AG04449 (cell line): ENCODE measurements around the gene ARL6IP6.

Experiments used
- CTCF ChIA-PET: fragments of 350-600 bp; formaldehyde crosslinking; extraction: SDS; loops from one replicate; lab custom pipeline; 2021; ENCODE audit warnings: antibody characterized with exemption; lab: Yijun Ruan, JAX
- POLR2A ChIA-PET: fragments of 400-600, 350-600 bp; formaldehyde crosslinking; extraction: SDS; loops from one replicate; lab custom pipeline; 2020; ENCODE audit warnings: antibody characterized with exemption, inconsistent platforms; lab: Yijun Ruan, JAX
- DNase-seq: peaks from one replicate; pipeline ENCODE4 v3.0.0-alpha.2; 2010; ENCODE audit warnings: low read depth, low spot score
- H3K4me3 ChIP-seq: 2 replicates; pipeline ENCODE4 v1.5.1; 2011; ENCODE audit warnings: low read depth, mild to moderate bottlenecking, control low read depth, low read length
- CTCF ChIP-seq: IDR thresholded peaks from one replicate; pipeline ENCODE4 v1.5.1; 2011; ENCODE audit warnings: mild to moderate bottlenecking, moderate library complexity, low read length, control low read depth, inconsistent platforms; ENCODE audit not compliant: insufficient read depth; ENCODE audit errors: missing control alignments

Gene ARL6IP6

DNA sequence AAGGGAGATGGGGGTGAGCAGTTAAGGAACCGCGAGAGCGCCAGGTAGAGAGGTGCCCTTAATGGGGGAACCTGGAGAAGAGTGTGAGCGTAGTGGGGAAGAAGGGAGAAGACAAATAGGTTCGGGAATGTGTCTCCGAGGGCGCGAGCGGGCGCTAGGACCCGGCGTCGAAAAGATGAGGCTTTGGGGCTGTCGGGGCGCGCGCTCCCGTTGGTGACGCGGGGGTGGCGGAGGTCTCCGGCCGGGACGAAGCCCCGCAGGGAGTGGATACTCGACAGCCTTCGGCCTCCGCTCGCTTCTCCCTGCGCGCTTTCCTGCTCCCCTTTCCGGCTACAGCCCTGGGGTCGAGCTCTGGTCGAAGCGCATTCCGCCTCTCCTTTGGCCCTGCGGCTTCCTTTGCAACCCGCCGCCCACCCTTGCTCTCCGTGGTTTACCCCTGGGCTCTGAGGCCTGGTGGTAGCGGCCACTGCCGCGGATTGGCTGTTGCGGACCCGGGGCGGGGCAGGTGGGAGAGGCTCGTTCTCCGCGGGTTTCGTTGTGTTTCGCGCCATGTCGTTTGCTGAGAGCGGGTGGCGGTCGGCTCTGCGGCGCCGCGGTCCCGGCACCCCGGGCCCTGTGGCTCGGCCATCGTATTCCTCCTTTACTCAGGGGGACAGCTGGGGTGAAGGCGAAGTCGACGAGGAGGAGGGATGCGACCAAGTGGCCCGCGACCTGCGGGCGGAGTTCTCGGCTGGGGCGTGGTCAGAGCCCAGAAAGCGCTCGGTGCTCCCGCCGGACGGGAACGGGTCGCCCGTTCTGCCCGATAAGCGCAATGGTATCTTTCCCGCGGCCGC lies at the start of gene ARL6IP6:
ARL6IP6 (plus strand) TSS at position 545 of the 833 bp plus-strand sequence; CDS start at position 550, 5 bp downstream.
- no peak for DNase-seq
- ChIA-PET POLR2A (no interaction called here), CTCF (interaction anchor here (1.4 kb wide), 1 partner anchor 543 kb away, joined by 3 read pairs; the partner anchor contains the start of gene STAM2)
- H3K4me3 ChIP-seq: peak within 1 kb of the TSS; percentile 99
- no peak for TF ChIP-seq CTCF

GRCh38 chr2:152674334-152674733 lies 44.1 kb upstream of the ARL6IP6 start:
- TF ChIP-seq CTCF: no peak
- DNase-seq: no peak
- CTCF ChIA-PET: interaction anchor here (0.7 kb wide), 1 partner anchor 9 kb away, joined by 3 read pairs; no protein-coding TSS in a partner anchor
- POLR2A ChIA-PET: no interaction called here
- no peak overlapping the region for H3K4me3 ChIP-seq

- CTCF ChIA-PET: interaction anchor here (1.2 to 1.6 kb wide), 3 partner anchors 29 to 500 kb away, joined by 3 to 4 read pairs (median 3); no protein-coding TSS in a partner anchor
- no peak overlapping the region for H3K4me3 ChIP-seq
- DNase-seq: no peak
- no peak for TF ChIP-seq CTCF
- POLR2A ChIA-PET: no interaction called here
These were observed 42.0 kb upstream of the ARL6IP6 start for GRCh38 chr2:152676461-152676860.

DNA sequence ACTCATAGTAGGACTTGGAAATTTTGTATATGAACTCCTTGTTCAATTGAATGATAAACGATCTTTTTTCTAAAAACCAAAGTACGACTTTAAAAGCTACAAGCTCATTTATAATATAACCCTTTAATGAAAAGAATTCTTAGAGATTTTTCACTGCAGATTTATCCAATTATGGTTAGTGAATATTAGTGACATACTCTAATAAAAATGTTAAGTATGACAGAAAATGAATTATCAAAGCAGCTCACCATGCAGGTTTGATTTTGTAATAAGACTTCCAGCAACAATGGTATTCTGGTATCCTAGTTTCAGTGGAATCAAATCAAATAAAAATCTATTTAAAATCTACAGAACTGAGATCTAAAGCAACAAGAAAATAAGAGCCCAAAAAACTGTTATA lies 39.6 kb upstream of the ARL6IP6 start:
- ChIA-PET POLR2A (no interaction called here), CTCF (no interaction called here)
- TF ChIP-seq CTCF: no peak
- H3K4me3 ChIP-seq: no peak overlapping the region
- DNase-seq: no peak

DNA sequence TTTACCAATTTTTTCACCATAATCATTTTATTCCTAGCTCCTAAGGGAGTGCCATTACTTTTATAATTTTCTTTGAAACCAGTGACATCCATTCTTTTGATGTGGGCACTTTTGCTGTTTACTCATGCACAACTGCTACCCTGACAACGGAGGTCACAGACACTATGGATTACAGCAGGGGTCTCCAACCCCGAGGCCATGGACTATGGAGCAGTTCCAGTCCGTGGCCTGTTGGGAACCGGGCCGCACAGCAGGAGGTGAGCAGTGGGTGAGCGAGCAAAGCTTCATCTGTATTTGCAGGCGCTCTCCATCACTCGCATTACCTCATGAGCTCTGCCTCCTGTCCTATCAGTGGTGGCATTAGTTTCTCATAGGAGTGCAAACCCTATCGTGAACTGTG lies 35.8 kb upstream of the ARL6IP6 start:
- ChIA-PET POLR2A (no interaction called here), CTCF (interaction anchor here (1.1 to 1.8 kb wide), 5 partner anchors 8 to 34 kb away, joined by 3 to 5 read pairs (median 3); no protein-coding TSS in a partner anchor)
- no peak overlapping the region for H3K4me3 ChIP-seq
- TF ChIP-seq CTCF: no peak
- no peak for DNase-seq

- no peak for TF ChIP-seq CTCF
- ChIA-PET POLR2A (no interaction called here), CTCF (interaction anchor here (1.2 to 1.8 kb wide), 4 partner anchors 9 to 34 kb away, joined by 3 to 5 read pairs (median 4); no protein-coding TSS in a partner anchor)
These were observed 35.0 kb upstream of the ARL6IP6 start for GRCh38 chr2:152683400-152683799.

More at GRCh38 chr2:152683400-152683799, 35.0 kb upstream of the ARL6IP6 start:
- no peak overlapping the region for H3K4me3 ChIP-seq
- DNase-seq: no peak
